NT2/D1 (cell line): ENCODE data around the gene SLIT3.

Experiments used
- SUZ12 ChIP-seq: IDR thresholded peaks from 2 replicates; pipeline ENCODE4 v1.6.1; 2011; ENCODE audit not compliant: insufficient read length, insufficient read depth; ENCODE audit errors: extremely low read depth
- YY1 ChIP-seq: IDR thresholded peaks from 2 replicates; pipeline ENCODE4 v1.6.1; 2011; ENCODE audit not compliant: insufficient read length, insufficient read depth
- ZNF274 ChIP-seq: IDR thresholded peaks from 2 replicates; pipeline ENCODE4 v1.6.1; 2011; ENCODE audit warnings: mild to moderate bottlenecking, low read depth, low read length

DNA sequence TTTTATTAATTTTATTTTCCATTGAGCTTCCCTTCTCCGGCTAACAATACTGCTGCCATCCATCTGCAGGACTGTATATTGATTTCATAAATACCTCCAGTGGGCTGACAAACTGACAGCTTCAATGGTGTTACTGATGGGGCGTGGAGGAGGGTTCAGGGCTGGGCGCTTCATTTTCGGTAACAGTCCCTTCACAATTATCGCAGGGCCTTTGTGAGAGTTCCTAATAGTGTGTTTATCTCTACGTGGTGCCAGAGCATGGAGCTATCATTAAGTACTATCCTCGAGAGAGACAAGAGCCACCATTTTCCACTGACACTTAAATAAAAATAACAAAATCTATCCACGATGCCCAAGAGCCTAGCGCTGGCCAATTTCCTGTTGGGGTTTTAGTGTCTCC, 414.8 kb downstream of the SLIT3 start:
- TF ChIP-seq ZNF274 (no peak), SUZ12 (no peak), YY1 (no peak)
